Measurements from ENCODE around the gene COMP. TPM values are rescaled to one million over a fixed set of nuclear protein-coding genes. Genes with fewer than 3 reads are reported as not detected.

The COMP gene
- polyA plus RNA-seq, 1 donor (not counting 4 experiments of a cell fraction or from before 2014, with no cell fraction given), result not detected

GRCh38 chr19:18763674-18764590 lies 27.2 kb downstream of the COMP start:
- H3K27me3 ChIP-seq (ENCODE audit: control insufficient read depth, extremely low read depth, insufficient read depth, low read length), result no peaks in the 10 kb centered on the region
- no peaks in the 10 kb centered on the region for H4K20me1 ChIP-seq (ENCODE audit: control insufficient read depth, extremely low read depth, insufficient read depth, low read length)
- DNase-seq (ENCODE audit: low read depth, low spot score) (peak; percentile 84), FAIRE-seq (peak; percentile 89)
- H3K9me1 ChIP-seq (ENCODE audit: control insufficient read depth, extremely low read depth, insufficient read depth, low read length), result no peaks in the 10 kb centered on the region
- peak overlapping the region; percentile 71 for H3K27ac ChIP-seq (ENCODE audit: control insufficient read depth, insufficient read depth, low read length)
- H2AFZ ChIP-seq (ENCODE audit: control insufficient read depth, low read length), result no peak overlapping the region
- no peaks in the 10 kb centered on the region for H3K9me3 ChIP-seq (ENCODE audit: control insufficient read depth, low read depth, low read length)
- TF ChIP-seq CTCF (optimal IDR thresholded peaks at IDR 0.05 in 1 of 3, IDR thresholded peaks at IDR 0.05 in 1 of 3, conservative IDR thresholded peaks at IDR 0.05 in 1 of 3; ENCODE audit: extremely low read depth in 1 of 3, insufficient read depth in 2 of 3, low read length in 3 of 3) (no peak), EZH2 (IDR thresholded peaks at IDR 0.05; ENCODE audit: low read length) (no peak)
- H3K4me2 ChIP-seq (ENCODE audit: control insufficient read depth, extremely low read depth, insufficient read depth, low read depth, low read length), result peak overlapping the region; percentile 78
- dilution Hi-C loops (cut with MboI; ENCODE audit: extremely low pct_ligation_motif_present, low sequenced_read_pairs), result no loop called here
- H3K79me2 ChIP-seq (ENCODE audit: control insufficient read depth, insufficient read depth, low read length), result peaks cover 3% of the 10 kb centered on the region
- no peaks in the 10 kb centered on the region for H3K36me3 ChIP-seq (ENCODE audit: control insufficient read depth in 2 of 2, extremely low read depth in 1 of 2, insufficient read depth in 2 of 2, low read length in 2 of 2)
- peaks cover 62% of the 10 kb centered on the region for H3K4me1 ChIP-seq (ENCODE audit: control insufficient read depth, extremely low read depth, insufficient read depth, low read length)
- peak overlapping the region; percentile 18 to 34 (median 20) for H3K4me3 ChIP-seq (ENCODE audit: control insufficient read depth in 2 of 3, extremely low read depth in 1 of 3, insufficient read depth in 2 of 3, low read depth in 1 of 3, low read length in 3 of 3)
- peak overlapping the region; percentile 49 for H3K9ac ChIP-seq (ENCODE audit: control insufficient read depth, extremely low read depth, insufficient read depth, low read length)

- Histone ChIP-seq H3K79me2 (ENCODE audit: control insufficient read depth, insufficient read depth, low read length) (peaks cover 3% of the 10 kb centered on the region), H3K4me1 (ENCODE audit: control insufficient read depth, extremely low read depth, insufficient read depth, low read length) (peaks cover 65% of the 10 kb centered on the region), H3K4me3 (ENCODE audit: control insufficient read depth in 2 of 3, extremely low read depth in 1 of 3, insufficient read depth in 2 of 3, low read depth in 1 of 3, low read length in 3 of 3) (peak overlapping the region; percentile 6 to 29 (median 20)), H3K36me3 (ENCODE audit: control insufficient read depth in 2 of 2, extremely low read depth in 1 of 2, insufficient read depth in 2 of 2, low read length in 2 of 2) (no peaks in the 10 kb centered on the region), H2AFZ (ENCODE audit: control insufficient read depth, low read length) (no peak overlapping the region), H3K9me3 (ENCODE audit: control insufficient read depth, low read depth, low read length) (no peaks in the 10 kb centered on the region), H3K27me3 (ENCODE audit: control insufficient read depth, extremely low read depth, insufficient read depth, low read length) (no peaks in the 10 kb centered on the region), H4K20me1 (ENCODE audit: control insufficient read depth, extremely low read depth, insufficient read depth, low read length) (no peaks in the 10 kb centered on the region), H3K27ac (ENCODE audit: control insufficient read depth, insufficient read depth, low read length) (peak overlapping the region; percentile 38), H3K4me2 (ENCODE audit: control insufficient read depth, extremely low read depth, insufficient read depth, low read depth, low read length) (peak overlapping the region; percentile 72), H3K9me1 (ENCODE audit: control insufficient read depth, extremely low read depth, insufficient read depth, low read length) (no peaks in the 10 kb centered on the region), H3K9ac (ENCODE audit: control insufficient read depth, extremely low read depth, insufficient read depth, low read length) (peak overlapping the region; percentile 50)
- DNase-seq (ENCODE audit: low read depth, low spot score), result no peak
- TF ChIP-seq CTCF (optimal IDR thresholded peaks at IDR 0.05 in 1 of 3, IDR thresholded peaks at IDR 0.05 in 1 of 3, conservative IDR thresholded peaks at IDR 0.05 in 1 of 3; ENCODE audit: extremely low read depth in 1 of 3, insufficient read depth in 2 of 3, low read length in 3 of 3), result no peak
- no peak for TF ChIP-seq EZH2 (IDR thresholded peaks at IDR 0.05; ENCODE audit: low read length)
- peak; percentile 78 for FAIRE-seq
- dilution Hi-C loops (cut with MboI; ENCODE audit: extremely low pct_ligation_motif_present, low sequenced_read_pairs), result no loop called here
These were observed 28.7 kb downstream of the COMP start for GRCh38 chr19:18762125-18763023.
